Lower leg skin (tissue), 3 donors: ENCODE measurements around the gene KYAT1.

Experiments used
- CTCF ChIP-seq, 3 donors: fragments of 450-650 bp; IDR thresholded peaks; one replicate each; pipeline ENCODE4 v1.5.1; 2016; ENCODE audit warnings: antibody characterized with exemption in 3 of 3, mild to moderate bottlenecking in 3 of 3, moderate library complexity in 2 of 3
- POLR2A ChIP-seq, 2 donors: fragments of 450-650 bp; IDR thresholded peaks; one replicate each; pipeline ENCODE4 v1.6.1; 2016 to 2017; ENCODE audit warnings: antibody characterized with exemption in 2 of 2, mild to moderate bottlenecking in 1 of 2, moderate library complexity in 1 of 2

- TF ChIP-seq POLR2A (IDR thresholded peaks at IDR 0.05) (no peak), CTCF (IDR thresholded peaks at IDR 0.05) (peak in 1 of 3 donors; percentile 97)
Measured at GRCh38 chr9:128818099-128818838, 63.5 kb downstream of the KYAT1 start, which contains the start of gene ENDOG.
